ENCODE measurements around the gene IRF4.

IRF4 gene

DNA sequence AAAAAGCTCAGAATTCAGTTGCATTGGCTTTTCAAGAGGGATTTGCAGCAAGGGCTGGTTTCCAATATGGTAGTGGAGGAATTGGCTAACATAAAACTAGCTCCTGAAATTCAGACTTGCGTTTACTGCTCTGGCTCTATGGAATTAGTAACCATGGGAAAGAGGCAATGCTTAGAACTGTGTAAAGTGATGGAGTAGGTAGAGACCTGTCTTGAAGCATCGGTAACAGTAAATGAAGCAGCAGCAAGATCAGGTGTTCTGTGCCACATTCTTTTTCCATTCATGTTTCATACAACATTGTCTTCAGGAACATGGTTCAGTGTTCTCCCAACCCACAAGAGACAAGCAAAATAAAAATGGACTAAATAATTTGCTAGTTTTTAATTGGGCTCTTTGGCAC lies 6.5 kb downstream of the IRF4 start:
- Histone ChIP-seq H3K4me3 (ENCODE audit: low read depth in 1 of 2, low read length in 2 of 2) (no peak overlapping the region), H3K27me3 (ENCODE audit: low read depth, low read length) (peaks cover 26% of the 10 kb centered on the region), H3K9me3 (ENCODE audit: control insufficient read depth in 1 of 2, low read length in 2 of 2) (no peaks in the 10 kb centered on the region), H3K27ac (ENCODE audit: low read length) (no peak overlapping the region), H3K36me3 (ENCODE audit: control insufficient read depth in 1 of 2, insufficient read depth in 2 of 2, low read length in 2 of 2) (no peaks in the 10 kb centered on the region), H3K4me1 (ENCODE audit: control insufficient read depth in 1 of 2, insufficient read depth in 2 of 2, low read length in 2 of 2) (peaks cover 0 to 7% of the 10 kb centered on the region in 2 donors)

DNA sequence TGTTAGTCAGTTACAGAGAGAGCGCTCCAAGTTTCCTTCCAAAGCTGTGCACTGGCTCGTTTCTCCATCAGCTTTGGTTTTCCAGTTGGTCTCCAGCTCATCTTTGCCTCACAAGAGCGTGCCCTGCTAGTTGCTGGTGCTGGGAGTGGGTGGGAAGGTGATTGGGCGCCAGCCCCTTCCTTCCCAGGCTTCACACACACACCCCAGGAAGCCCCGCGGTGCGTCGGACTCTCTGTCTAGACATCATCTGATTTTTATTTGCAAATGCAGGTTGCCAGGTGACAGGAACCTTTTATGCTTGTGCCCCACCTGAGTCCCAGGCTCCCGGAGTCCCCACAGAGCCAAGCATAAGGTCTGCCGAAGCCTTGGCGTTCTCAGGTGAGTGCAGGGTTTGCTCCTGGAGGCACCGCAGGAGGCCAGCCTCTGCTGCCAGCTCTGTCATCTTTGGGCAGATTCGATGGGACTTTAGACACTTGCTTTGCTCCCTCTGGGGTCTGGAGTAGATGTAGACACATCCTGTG lies 7.1 kb downstream of the IRF4 start:
- Histone ChIP-seq H3K27ac (ENCODE audit: low read length) (no peak overlapping the region), H3K36me3 (ENCODE audit: control insufficient read depth in 1 of 2, insufficient read depth in 2 of 2, low read length in 2 of 2) (no peaks in the 10 kb centered on the region), H3K27me3 (ENCODE audit: low read depth, low read length) (peaks cover 24% of the 10 kb centered on the region), H3K4me1 (ENCODE audit: control insufficient read depth in 1 of 2, insufficient read depth in 2 of 2, low read length in 2 of 2) (peaks cover 0 to 1% of the 10 kb centered on the region in 2 donors), H3K4me3 (ENCODE audit: low read depth in 1 of 2, low read length in 2 of 2) (no peak overlapping the region), H3K9me3 (ENCODE audit: control insufficient read depth in 1 of 2, low read length in 2 of 2) (no peaks in the 10 kb centered on the region)

DNA sequence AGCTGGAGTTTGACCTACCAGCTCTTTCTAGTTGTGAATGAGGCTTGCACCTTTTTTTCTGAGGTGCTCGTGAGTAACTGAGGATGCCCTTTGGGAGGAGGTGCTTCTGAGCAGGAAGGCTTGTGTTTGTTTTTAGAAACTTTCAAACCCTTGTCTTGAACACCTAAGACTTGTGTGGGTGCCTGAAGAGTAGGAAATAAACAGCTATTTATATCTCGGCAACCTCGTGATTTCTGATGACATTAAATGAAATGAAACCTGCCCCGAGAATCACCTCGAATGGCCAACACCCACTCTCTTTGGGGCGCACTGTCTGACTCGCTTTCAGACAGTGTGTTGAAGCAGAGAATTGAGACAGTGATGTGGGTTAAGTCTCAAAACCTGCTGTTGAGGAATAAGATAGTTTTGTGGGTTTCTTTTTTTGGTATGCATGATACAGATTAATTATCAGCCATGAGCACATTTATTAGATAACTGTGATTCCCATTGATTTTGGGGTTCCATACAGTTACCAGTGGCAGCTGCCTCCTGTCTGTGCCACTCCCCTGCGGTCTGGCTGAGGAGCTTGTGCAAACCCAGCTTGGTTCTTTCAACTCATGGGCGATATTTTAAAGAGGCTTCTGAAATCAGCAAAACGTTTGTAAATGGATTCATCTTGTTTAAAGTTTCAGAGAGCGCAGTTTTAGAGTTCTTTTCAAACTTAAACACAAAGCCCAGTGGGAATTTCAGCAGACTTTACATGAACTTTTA lies 8.4 kb downstream of the IRF4 start:
- H3K4me1 ChIP-seq (ENCODE audit: control insufficient read depth in 1 of 2, insufficient read depth in 2 of 2, low read length in 2 of 2): no peaks in the 10 kb centered on the region
- no peak overlapping the region for H3K4me3 ChIP-seq (ENCODE audit: low read depth in 1 of 2, low read length in 2 of 2)
- H3K9me3 ChIP-seq (ENCODE audit: control insufficient read depth in 1 of 2, low read length in 2 of 2): no peaks in the 10 kb centered on the region
- peaks cover 12% of the 10 kb centered on the region for H3K27me3 ChIP-seq (ENCODE audit: low read depth, low read length)
- no peaks in the 10 kb centered on the region for H3K36me3 ChIP-seq (ENCODE audit: control insufficient read depth in 1 of 2, insufficient read depth in 2 of 2, low read length in 2 of 2)
- no peak overlapping the region for H3K27ac ChIP-seq (ENCODE audit: low read length)

DNA sequence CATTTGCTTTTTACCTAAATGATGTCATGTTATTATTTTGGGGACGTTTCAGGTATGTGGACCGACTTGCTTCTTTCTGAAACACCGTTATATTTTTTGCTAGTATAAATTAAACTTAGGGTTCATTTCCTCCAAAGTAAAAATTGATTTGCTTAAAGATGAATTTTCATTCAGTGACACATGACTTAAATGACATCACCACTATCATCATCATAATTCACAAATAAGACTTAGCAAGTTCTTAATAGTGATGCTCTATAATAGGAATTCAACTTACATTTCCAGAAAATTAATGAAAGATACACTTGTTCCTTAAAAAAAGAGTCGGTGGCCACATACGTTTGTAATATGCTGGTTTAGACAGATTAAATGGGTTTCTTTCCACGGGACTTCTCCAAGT lies 9.3 kb downstream of the IRF4 start:
- Histone ChIP-seq H3K9me3 (ENCODE audit: control insufficient read depth in 1 of 2, low read length in 2 of 2) (no peaks in the 10 kb centered on the region), H3K27ac (ENCODE audit: low read length) (no peak overlapping the region), H3K4me3 (ENCODE audit: low read depth in 1 of 2, low read length in 2 of 2) (no peak overlapping the region), H3K4me1 (ENCODE audit: control insufficient read depth in 1 of 2, insufficient read depth in 2 of 2, low read length in 2 of 2) (no peaks in the 10 kb centered on the region), H3K27me3 (ENCODE audit: low read depth, low read length) (peaks cover 12% of the 10 kb centered on the region), H3K36me3 (ENCODE audit: control insufficient read depth in 1 of 2, insufficient read depth in 2 of 2, low read length in 2 of 2) (no peaks in the 10 kb centered on the region)

DNA sequence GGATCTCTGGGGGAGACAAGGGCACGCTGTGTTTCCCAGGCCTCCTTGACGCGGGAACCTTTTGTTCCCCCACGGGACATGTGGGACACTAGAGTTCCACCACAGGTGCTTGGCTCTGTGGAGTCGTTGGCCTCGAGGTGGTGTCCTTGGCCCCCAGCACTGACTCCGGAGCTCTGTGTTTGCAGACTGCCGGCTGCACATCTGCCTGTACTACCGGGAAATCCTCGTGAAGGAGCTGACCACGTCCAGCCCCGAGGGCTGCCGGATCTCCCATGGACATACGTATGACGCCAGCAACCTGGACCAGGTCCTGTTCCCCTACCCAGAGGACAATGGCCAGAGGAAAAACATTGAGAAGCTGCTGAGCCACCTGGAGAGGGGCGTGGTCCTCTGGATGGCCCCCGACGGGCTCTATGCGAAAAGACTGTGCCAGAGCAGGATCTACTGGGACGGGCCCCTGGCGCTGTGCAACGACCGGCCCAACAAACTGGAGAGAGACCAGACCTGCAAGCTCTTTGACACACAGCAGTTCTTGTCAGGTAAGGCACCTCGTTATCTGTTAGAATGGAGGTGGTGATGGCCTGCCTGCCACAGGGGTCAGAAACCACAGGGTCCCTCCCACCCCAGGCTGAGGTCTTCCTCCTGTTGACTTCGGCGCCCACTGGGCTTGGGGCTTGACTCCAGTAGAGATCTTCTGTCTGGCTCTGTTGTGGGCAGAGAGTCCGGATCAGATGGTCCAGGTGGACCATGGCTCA lies 9.9 kb downstream of the IRF4 start:
- peaks cover 12% of the 10 kb centered on the region for H3K27me3 ChIP-seq (ENCODE audit: low read depth, low read length)
- H3K4me3 ChIP-seq (ENCODE audit: low read depth in 1 of 2, low read length in 2 of 2): no peak overlapping the region
- H3K36me3 ChIP-seq (ENCODE audit: control insufficient read depth in 1 of 2, insufficient read depth in 2 of 2, low read length in 2 of 2): no peaks in the 10 kb centered on the region
- H3K27ac ChIP-seq (ENCODE audit: low read length): no peak overlapping the region
- no peaks in the 10 kb centered on the region for H3K9me3 ChIP-seq (ENCODE audit: control insufficient read depth in 1 of 2, low read length in 2 of 2)
- H3K4me1 ChIP-seq (ENCODE audit: control insufficient read depth in 1 of 2, insufficient read depth in 2 of 2, low read length in 2 of 2): no peaks in the 10 kb centered on the region

DNA sequence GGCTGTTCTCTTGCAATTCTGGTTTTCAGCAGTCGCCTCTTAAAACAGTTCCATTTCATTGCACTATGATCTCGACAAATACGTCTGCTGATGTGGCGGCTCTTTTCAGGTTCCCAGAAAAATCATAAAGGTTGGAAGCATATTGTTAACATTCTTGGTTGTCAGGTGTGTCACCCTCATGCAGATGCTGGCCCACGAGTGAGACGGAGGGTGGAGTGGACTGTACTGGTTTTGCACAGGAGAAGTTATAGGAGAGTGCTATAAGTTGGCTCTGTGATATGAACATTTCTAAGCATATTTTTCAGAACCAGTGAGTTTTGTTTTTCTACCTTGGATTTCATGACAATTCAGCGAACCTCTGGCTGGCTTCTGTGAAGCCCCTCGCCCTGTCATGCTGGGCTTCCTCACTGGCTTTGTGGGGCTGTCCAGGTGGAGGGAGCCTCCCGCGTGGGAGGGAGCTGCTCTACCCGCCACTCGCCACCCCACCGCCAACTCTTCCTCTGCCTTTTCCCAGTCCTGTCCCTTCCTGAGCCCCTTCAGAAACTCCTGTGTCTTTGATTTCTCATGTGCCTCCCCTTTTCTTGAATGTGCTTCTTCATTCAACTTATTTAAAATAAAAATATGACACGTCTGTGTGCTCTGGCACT lies 10.6 kb downstream of the IRF4 start:
- Histone ChIP-seq H3K36me3 (ENCODE audit: control insufficient read depth in 1 of 2, insufficient read depth in 2 of 2, low read length in 2 of 2) (no peaks in the 10 kb centered on the region), H3K4me3 (ENCODE audit: low read depth in 1 of 2, low read length in 2 of 2) (no peak overlapping the region), H3K27me3 (ENCODE audit: low read depth, low read length) (peaks cover 11% of the 10 kb centered on the region), H3K4me1 (ENCODE audit: control insufficient read depth in 1 of 2, insufficient read depth in 2 of 2, low read length in 2 of 2) (no peaks in the 10 kb centered on the region), H3K9me3 (ENCODE audit: control insufficient read depth in 1 of 2, low read length in 2 of 2) (no peaks in the 10 kb centered on the region), H3K27ac (ENCODE audit: low read length) (no peak overlapping the region)

DNA sequence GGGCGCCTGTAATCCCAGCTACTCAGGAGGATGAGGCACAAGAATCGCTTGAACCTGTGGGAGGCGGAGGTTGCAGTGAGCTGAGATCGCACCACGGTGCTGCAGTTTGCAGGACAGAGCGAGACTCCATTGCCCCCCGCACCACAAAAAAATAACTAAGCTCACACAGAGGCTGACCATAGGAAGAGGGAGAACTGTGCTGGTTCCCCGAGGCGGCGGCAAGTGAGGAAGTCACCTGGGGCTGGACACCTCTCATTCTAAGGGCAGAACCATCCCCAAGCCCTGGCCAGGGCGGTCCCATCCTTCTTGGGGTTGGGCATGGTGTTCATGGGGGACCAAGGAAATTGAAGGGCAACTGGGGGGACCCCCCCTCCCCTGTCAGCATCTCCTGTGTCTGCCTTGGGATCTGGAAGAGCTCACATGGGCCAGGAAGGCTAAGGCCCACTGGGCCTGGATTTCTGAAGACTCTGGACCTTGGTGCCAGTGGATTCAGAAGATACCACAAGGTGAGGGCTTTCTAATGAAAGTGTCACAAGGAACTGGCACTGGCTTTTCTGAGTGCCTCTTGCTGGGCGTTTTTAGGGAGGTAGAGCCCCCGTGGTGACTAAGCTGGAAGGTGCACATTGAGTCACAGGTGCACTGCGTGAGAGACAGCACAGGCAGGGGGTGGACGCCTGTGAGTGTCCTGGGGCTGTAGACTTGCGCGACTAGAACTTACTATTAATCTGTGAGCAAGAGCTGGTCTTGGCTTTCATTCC lies 11.5 kb downstream of the IRF4 start:
- H3K36me3 ChIP-seq (ENCODE audit: control insufficient read depth in 1 of 2, insufficient read depth in 2 of 2, low read length in 2 of 2): no peaks in the 10 kb centered on the region
- H3K9me3 ChIP-seq (ENCODE audit: control insufficient read depth in 1 of 2, low read length in 2 of 2): no peaks in the 10 kb centered on the region
- H3K27me3 ChIP-seq (ENCODE audit: low read depth, low read length): peaks cover 4% of the 10 kb centered on the region
- no peak overlapping the region for H3K4me3 ChIP-seq (ENCODE audit: low read depth in 1 of 2, low read length in 2 of 2)
- H3K4me1 ChIP-seq (ENCODE audit: control insufficient read depth in 1 of 2, insufficient read depth in 2 of 2, low read length in 2 of 2): no peaks in the 10 kb centered on the region
- no peak overlapping the region for H3K27ac ChIP-seq (ENCODE audit: low read length)

DNA sequence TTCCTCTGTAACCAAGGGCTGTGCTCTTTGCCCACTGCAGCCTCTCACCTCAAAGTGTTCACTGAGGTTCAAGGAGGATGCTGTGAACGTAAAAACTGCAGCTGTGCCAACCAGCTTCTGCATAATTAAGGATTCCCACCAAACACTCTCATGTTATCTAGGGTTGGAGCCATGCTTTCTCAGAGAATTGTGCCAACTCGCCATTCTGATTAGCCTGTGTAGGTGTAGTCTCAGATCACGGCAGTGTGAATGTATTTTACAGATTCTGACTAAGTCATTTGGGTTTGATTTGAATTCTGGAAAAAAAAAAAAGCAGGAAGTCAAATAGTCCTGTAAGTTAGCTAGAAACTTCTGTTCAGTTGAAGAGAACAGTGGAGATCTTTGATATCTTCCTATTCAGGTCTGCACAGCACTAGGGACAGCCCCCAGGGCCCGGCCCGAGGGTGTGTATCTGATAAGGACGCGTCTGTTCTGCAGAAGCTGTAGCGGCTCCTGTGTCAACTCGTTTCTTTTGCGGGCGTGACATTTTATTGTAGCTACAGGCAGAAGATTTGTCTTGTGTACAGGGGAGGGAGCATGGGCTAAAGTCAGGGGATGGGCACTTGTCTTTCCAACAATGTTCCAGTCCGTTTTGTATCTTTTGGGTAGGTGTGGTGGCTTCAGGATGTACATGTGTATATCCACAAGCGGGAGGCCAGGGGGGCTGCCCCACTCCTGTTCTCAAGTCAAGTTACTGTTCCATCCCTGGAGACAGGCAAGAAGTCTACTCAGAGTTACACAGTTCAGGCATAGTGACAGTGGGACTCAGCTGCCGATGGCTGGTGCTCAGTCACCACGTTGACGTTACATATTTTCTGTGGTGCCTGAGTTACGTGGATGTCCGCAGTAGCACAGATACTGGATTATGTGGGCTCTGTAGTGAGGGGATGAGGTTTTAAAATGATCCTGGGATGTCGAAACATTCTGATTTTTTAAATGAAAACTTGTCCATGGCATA lies 12.4 kb downstream of the IRF4 start:
- H3K4me1 ChIP-seq (ENCODE audit: control insufficient read depth in 1 of 2, insufficient read depth in 2 of 2, low read length in 2 of 2): no peaks in the 10 kb centered on the region
- no peaks in the 10 kb centered on the region for H3K36me3 ChIP-seq (ENCODE audit: control insufficient read depth in 1 of 2, insufficient read depth in 2 of 2, low read length in 2 of 2)
- H3K9me3 ChIP-seq (ENCODE audit: control insufficient read depth in 1 of 2, low read length in 2 of 2): no peaks in the 10 kb centered on the region
- H3K27ac ChIP-seq (ENCODE audit: low read length): no peak overlapping the region
- no peaks in the 10 kb centered on the region for H3K27me3 ChIP-seq (ENCODE audit: low read depth, low read length)
- H3K4me3 ChIP-seq (ENCODE audit: low read depth in 1 of 2, low read length in 2 of 2): no peak overlapping the region

DNA sequence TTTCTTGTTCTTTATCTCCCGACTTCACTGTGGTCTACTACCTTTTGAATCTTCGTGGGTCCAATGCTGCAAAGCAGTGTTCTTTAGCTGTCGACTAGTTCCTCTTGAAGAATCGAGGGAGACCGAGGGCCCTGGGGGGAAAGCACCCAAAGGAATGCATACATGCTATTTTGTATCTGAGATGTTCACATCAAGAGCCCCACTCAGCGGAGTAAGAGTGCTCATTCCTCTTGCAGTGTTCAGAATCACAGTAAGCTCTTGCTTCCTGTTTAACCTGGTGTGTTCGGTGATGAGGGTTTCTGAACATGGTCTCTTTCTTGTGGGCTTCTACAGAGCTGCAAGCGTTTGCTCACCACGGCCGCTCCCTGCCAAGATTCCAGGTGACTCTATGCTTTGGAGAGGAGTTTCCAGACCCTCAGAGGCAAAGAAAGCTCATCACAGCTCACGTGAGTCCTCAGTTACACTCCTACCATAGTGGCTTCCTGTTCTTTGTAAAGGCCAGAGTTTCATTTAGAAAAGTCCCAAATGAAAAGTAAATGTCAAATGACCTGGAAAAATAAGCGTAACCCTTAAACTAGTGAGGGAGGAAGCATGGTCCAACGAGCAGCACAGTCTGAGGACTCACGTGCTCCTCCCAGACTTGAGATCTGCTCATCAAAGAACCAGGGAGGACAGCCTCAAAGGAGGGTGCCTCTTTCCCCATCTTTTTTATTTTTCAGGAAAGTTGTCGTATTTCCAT lies 13.3 kb downstream of the IRF4 start:
- Histone ChIP-seq H3K27ac (ENCODE audit: low read length) (no peak overlapping the region), H3K27me3 (ENCODE audit: low read depth, low read length) (no peaks in the 10 kb centered on the region), H3K36me3 (ENCODE audit: control insufficient read depth in 1 of 2, insufficient read depth in 2 of 2, low read length in 2 of 2) (no peaks in the 10 kb centered on the region), H3K9me3 (ENCODE audit: control insufficient read depth in 1 of 2, low read length in 2 of 2) (no peaks in the 10 kb centered on the region), H3K4me3 (ENCODE audit: low read depth in 1 of 2, low read length in 2 of 2) (no peak overlapping the region), H3K4me1 (ENCODE audit: control insufficient read depth in 1 of 2, insufficient read depth in 2 of 2, low read length in 2 of 2) (no peaks in the 10 kb centered on the region)

DNA sequence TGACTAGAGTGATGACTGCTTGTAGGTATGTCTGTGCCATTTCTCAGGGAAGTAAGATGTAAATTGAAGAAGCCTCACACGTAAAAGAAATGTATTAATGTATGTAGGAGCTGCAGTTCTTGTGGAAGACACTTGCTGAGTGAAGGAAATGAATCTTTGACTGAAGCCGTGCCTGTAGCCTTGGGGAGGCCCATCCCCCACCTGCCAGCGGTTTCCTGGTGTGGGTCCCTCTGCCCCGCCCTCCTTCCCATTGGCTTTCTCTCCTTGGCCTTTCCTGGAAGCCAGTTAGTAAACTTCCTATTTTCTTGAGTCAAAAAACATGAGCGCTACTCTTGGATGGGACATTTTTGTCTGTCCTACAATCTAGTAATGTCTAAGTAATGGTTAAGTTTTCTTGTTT lies 16.6 kb downstream of the IRF4 start:
- no peak overlapping the region for H3K4me3 ChIP-seq (ENCODE audit: low read depth in 1 of 2, low read length in 2 of 2)
- H3K27me3 ChIP-seq (ENCODE audit: low read depth, low read length): peaks cover 5% of the 10 kb centered on the region
- no peaks in the 10 kb centered on the region for H3K9me3 ChIP-seq (ENCODE audit: control insufficient read depth in 1 of 2, low read length in 2 of 2)
- no peaks in the 10 kb centered on the region for H3K4me1 ChIP-seq (ENCODE audit: control insufficient read depth in 1 of 2, insufficient read depth in 2 of 2, low read length in 2 of 2)
- no peaks in the 10 kb centered on the region for H3K36me3 ChIP-seq (ENCODE audit: control insufficient read depth in 1 of 2, insufficient read depth in 2 of 2, low read length in 2 of 2)
- H3K27ac ChIP-seq (ENCODE audit: low read length): no peak overlapping the region
